K562 (cell line): ENCODE measurements around the gene BICD1. TPM values are rescaled to one million over a fixed set of nuclear protein-coding genes. Genes with fewer than 3 reads are reported as not detected.

Experiments used
- CBFA2T2 ChIP-seq: fragments of 450-650 bp; conservative IDR thresholded peaks from 2 replicates; pipeline ENCODE4 v1.6.1; 2017; ENCODE audit warnings: mild to moderate bottlenecking
- FOS ChIP-seq: IDR thresholded peaks from 3 replicates; pipeline ENCODE4 v1.6.1; 2011; ENCODE audit not compliant: insufficient read length; ENCODE audit errors: extremely low read depth
- IRF2 ChIP-seq: sonication (generic); formaldehyde crosslinking; IDR thresholded peaks from 2 replicates; pipeline ENCODE4 v1.8.1; 2022; ENCODE audit warnings: mild to moderate bottlenecking, missing genetic modification reagents
- KLF16 ChIP-seq: IDR thresholded peaks from 2 replicates; pipeline ENCODE4 v1.6.1; 2016; ENCODE audit warnings: antibody characterized with exemption
- MCM5 ChIP-seq: fragments of 450-650 bp; IDR thresholded peaks from 2 replicates; pipeline ENCODE4 v1.6.1; 2016; ENCODE audit warnings: low read depth
- PTRF ChIP-seq: fragments of 450-650 bp; IDR thresholded peaks from 2 replicates; pipeline ENCODE4 v1.6.1; 2016; ENCODE audit warnings: mild to moderate bottlenecking, missing genetic modification characterization, missing compliant biosample characterization
- PYGO2 ChIP-seq: fragments of 450-650 bp; IDR thresholded peaks from 2 replicates; pipeline ENCODE4 v1.6.1; 2016; ENCODE audit warnings: mild to moderate bottlenecking, missing genetic modification characterization, moderate library complexity, missing compliant biosample characterization
- RBM14 ChIP-seq: fragments of 200-400 bp; formaldehyde crosslinking; IDR thresholded peaks from 2 replicates; pipeline ENCODE4 v1.6.1; 2018; ENCODE audit warnings: low read depth, mild to moderate bottlenecking, low read length, moderate library complexity, borderline replicate concordance; ENCODE audit not compliant: insufficient read depth
- SRSF7 ChIP-seq: fragments of 200-400 bp; formaldehyde crosslinking; optimal IDR thresholded peaks from 2 replicates; pipeline ENCODE3; 2017; ENCODE audit warnings: mild to moderate bottlenecking, low read depth, low read length
- STAT5A ChIP-seq: IDR thresholded peaks from 2 replicates; pipeline ENCODE4 v1.6.1; 2012; ENCODE audit warnings: low read length, inconsistent platforms, borderline replicate concordance
- TCF3 ChIP-seq: sonication (generic); formaldehyde crosslinking; IDR thresholded peaks from 2 replicates; pipeline ENCODE4 v1.4.0; 2020; ENCODE audit warnings: mild to moderate bottlenecking, missing genetic modification reagents
- ZNF212 ChIP-seq: fragments of 450-650 bp; formaldehyde crosslinking; IDR thresholded peaks from 2 replicates; pipeline ENCODE4 v1.4.0; 2020; ENCODE audit warnings: mild to moderate bottlenecking
- ZNF263 ChIP-seq: sonication (generic); formaldehyde crosslinking; IDR thresholded peaks from 2 replicates; pipeline ENCODE4 v1.8.0; 2022; ENCODE audit warnings: mild to moderate bottlenecking, missing genetic modification reagents, borderline replicate concordance
- polyA plus RNA-seq, 8 experiments: library from polyadenylated mRNA; depleted of rRNA in 4 of 8; stranded (reverse) in 5 of 8; unstranded in 3 of 8; fragments of >200 nt; fragmentation: Nextera tagmentation in 2 of 8; fragmentation: Illumina TruSeq in 1 of 8; extraction: Ambion mirVana in 2 of 8; extraction: Trizol in 1 of 8; gene quantifications; 2 replicates each; pipeline versions ENCODE4 v1.2.1 to v1.2.3, GENCODE V29; 2011 to 2014; ENCODE audit warnings: inconsistent platforms in 1 of 8, missing spikeins in 1 of 8
- total RNA-seq, 7 experiments: library from RNA; depleted of rRNA in 6 of 7; stranded (reverse); fragments of >200 nt in 6 of 7; fragmentation: Illumina TruSeq in 2 of 7; extraction: Trizol in 2 of 7; gene quantifications; 2 replicates each; pipeline versions ENCODE4 v1.2.1 to v1.2.3, GENCODE V29; 2011 to 2021; ENCODE audit warnings: low replicate concordance in 1 of 7
- TF ChIP-seq, protein P1 (sequence below): fragments of 450-650 bp; conservative IDR thresholded peaks from 2 replicates; pipeline ENCODE4 v1.6.1; 2016; ENCODE audit warnings: missing genetic modification characterization, low read depth, mild to moderate bottlenecking, missing compliant biosample characterization, moderate library complexity
- TF ChIP-seq, protein P2 (sequence below): IDR thresholded peaks from 2 replicates; pipeline ENCODE4 v1.6.1; 2012; ENCODE audit warnings: low read depth, low read length, improper control_type of control experiment, borderline replicate concordance
- TF ChIP-seq, protein P3 (sequence below): fragments of 250-450 bp; sonication (Bioruptor Pico); IDR thresholded peaks from 2 replicates; pipeline ENCODE4 v1.4.0; 2020; ENCODE audit warnings: mild to moderate bottlenecking, moderate library complexity, borderline replicate concordance
- TF ChIP-seq, protein P4 (sequence below): fragments of 250-450 bp; sonication (Bioruptor Pico); IDR thresholded peaks from 2 replicates; pipeline ENCODE4 v1.4.0; 2020; ENCODE audit warnings: mild to moderate bottlenecking, moderate library complexity
- TF ChIP-seq, protein P5 (sequence below): fragments of 250-450 bp; sonication (Bioruptor Pico); IDR thresholded peaks from 2 replicates; pipeline ENCODE4 v1.5.0; 2021; ENCODE audit warnings: mild to moderate bottlenecking, borderline replicate concordance

BICD1 gene
- total and polyA plus RNA-seq, 9 of the 15 experiments (the other 6 are each of a cell fraction or from before 2014, with no cell fraction given), result 3.5 to 21.1 (median 12.5) TPM

DNA sequence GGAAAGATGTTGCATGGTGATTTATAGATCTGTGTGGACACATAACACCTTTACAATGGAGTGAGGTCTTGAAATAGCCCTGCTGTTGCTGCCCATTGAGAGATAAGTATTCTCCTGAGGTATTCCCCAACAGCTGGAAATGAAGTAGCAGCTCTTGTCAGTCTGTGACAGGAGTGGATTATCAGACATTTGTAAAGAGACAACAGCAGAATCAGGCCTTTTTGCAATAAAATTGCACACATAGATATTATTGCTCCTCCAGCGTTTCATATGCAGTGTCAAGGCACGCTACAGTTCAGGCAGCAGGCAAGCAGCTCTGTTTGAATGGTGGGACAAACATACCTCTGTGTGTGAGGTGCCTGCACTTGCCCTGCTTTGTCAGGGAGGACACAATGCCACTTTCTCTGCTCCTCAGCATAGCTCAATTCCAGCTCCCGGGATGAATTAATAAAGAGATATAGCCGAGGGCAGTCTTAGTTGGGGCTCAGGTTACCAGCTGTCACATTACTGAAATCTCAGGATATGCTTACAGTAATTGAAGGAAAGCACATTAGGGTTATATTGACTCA is 49.4 kb downstream of the BICD1 start (continued):
- TF ChIP-seq, protein P1, sequence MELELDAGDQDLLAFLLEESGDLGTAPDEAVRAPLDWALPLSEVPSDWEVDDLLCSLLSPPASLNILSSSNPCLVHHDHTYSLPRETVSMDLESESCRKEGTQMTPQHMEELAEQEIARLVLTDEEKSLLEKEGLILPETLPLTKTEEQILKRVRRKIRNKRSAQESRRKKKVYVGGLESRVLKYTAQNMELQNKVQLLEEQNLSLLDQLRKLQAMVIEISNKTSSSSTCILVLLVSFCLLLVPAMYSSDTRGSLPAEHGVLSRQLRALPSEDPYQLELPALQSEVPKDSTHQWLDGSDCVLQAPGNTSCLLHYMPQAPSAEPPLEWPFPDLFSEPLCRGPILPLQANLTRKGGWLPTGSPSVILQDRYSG (tag), result no peak
- TF ChIP-seq, protein P2, sequence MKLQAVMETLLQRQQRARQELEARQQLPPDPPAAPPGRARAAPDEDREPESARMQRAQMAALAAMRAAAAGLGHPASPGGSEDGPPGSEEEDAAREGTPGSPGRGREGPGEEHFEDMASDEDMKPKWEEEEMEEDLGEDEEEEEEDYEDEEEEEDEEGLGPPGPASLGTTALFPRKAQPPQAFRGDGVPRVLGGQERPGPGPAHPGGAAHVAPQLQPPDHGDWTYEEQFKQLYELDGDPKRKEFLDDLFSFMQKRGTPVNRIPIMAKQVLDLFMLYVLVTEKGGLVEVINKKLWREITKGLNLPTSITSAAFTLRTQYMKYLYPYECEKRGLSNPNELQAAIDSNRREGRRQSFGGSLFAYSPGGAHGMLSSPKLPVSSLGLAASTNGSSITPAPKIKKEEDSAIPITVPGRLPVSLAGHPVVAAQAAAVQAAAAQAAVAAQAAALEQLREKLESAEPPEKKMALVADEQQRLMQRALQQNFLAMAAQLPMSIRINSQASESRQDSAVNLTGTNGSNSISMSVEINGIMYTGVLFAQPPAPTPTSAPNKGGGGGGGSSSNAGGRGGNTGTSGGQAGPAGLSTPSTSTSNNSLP, result no peak
- TF ChIP-seq IRF2, result no peak
- TF ChIP-seq, protein P3, sequence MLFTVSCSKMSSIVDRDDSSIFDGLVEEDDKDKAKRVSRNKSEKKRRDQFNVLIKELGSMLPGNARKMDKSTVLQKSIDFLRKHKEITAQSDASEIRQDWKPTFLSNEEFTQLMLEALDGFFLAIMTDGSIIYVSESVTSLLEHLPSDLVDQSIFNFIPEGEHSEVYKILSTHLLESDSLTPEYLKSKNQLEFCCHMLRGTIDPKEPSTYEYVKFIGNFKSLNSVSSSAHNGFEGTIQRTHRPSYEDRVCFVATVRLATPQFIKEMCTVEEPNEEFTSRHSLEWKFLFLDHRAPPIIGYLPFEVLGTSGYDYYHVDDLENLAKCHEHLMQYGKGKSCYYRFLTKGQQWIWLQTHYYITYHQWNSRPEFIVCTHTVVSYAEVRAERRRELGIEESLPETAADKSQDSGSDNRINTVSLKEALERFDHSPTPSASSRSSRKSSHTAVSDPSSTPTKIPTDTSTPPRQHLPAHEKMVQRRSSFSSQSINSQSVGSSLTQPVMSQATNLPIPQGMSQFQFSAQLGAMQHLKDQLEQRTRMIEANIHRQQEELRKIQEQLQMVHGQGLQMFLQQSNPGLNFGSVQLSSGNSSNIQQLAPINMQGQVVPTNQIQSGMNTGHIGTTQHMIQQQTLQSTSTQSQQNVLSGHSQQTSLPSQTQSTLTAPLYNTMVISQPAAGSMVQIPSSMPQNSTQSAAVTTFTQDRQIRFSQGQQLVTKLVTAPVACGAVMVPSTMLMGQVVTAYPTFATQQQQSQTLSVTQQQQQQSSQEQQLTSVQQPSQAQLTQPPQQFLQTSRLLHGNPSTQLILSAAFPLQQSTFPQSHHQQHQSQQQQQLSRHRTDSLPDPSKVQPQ (CRISPR knock-in tag), result no peak
- TF ChIP-seq ZNF212, result no peak
- TF ChIP-seq, protein P4, sequence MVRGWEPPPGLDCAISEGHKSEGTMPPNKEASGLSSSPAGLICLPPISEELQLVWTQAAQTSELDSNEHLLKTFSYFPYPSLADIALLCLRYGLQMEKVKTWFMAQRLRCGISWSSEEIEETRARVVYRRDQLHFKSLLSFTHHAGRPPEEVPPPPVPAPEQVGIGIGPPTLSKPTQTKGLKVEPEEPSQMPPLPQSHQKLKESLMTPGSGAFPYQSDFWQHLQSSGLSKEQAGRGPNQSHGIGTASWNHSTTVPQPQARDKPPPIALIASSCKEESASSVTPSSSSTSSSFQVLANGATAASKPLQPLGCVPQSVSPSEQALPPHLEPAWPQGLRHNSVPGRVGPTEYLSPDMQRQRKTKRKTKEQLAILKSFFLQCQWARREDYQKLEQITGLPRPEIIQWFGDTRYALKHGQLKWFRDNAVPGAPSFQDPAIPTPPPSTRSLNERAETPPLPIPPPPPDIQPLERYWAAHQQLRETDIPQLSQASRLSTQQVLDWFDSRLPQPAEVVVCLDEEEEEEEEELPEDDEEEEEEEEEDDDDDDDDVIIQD (CRISPR knock-in tag), result no peak
- TF ChIP-seq STAT5A, result peak; percentile 25; the same call in 1 of the 2 replicates
- no peak for TF ChIP-seq MCM5
- TF ChIP-seq CBFA2T2, result peak; percentile 85
- TF ChIP-seq SRSF7, result no peak
- TF ChIP-seq, protein P5, sequence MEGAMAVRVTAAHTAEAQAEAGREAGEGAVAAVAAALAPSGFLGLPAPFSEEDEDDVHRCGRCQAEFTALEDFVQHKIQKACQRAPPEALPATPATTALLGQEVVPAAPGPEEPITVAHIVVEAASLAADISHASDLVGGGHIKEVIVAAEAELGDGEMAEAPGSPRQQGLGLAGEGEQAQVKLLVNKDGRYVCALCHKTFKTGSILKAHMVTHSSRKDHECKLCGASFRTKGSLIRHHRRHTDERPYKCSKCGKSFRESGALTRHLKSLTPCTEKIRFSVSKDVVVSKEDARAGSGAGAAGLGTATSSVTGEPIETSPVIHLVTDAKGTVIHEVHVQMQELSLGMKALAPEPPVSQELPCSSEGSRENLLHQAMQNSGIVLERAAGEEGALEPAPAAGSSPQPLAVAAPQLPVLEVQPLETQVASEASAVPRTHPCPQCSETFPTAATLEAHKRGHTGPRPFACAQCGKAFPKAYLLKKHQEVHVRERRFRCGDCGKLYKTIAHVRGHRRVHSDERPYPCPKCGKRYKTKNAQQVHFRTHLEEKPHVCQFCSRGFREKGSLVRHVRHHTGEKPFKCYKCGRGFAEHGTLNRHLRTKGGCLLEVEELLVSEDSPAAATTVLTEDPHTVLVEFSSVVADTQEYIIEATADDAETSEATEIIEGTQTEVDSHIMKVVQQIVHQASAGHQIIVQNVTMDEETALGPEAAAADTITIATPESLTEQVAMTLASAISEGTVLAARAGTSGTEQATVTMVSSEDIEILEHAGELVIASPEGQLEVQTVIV (CRISPR knock-in tag), result no peak
- TF ChIP-seq ZNF263, result no peak
- no peak for TF ChIP-seq FOS
- TF ChIP-seq KLF16, result peak; percentile 23; the same call in 1 of the 2 replicates
- TF ChIP-seq PYGO2 (tag), result no peak
- peak; percentile 84 for TF ChIP-seq TCF3 (CRISPR knock-in tag)
- no peak for TF ChIP-seq RBM14
- TF ChIP-seq PTRF, result no peak
